SU-DHL-6 (cell line): ENCODE results near the gene RABEP2.

Experiments used
- CTCF ChIP-seq: fragments of 200-600 bp; sonication (generic); IDR thresholded peaks from one replicate; pipeline ENCODE4 v1.5.1; 2017; ENCODE audit warnings: antibody characterized with exemption, mild to moderate bottlenecking, low read length, moderate library complexity; ENCODE audit not compliant: insufficient read depth, poor library complexity, severe bottlenecking
- EZH2phosphoT487 ChIP-seq: fragments of 200-600 bp; sonication (generic), shearing (Covaris generic); conservative IDR thresholded peaks from 2 replicates; pipeline ENCODE4 v1.6.1; 2018; ENCODE audit warnings: mild to moderate bottlenecking, antibody characterized with exemption, low read length, moderate library complexity, mixed read lengths

GRCh38 chr16:28877655-28878000, 47.4 kb downstream of the RABEP2 start:
- no peak for TF ChIP-seq CTCF
- TF ChIP-seq EZH2phosphoT487: no peak
